Activated CD8-positive, alpha-beta memory T cell treated with anti-CD3 and anti-CD28 coated beads, Interleukin-2, amount 50 U/mL, for 4 hours (primary cell): ENCODE measurements around the gene NR2F1-AS1.

Source experiments
- DNase-seq: peaks from one replicate; pipeline ENCODE4 v3.0.0-alpha.2; 2020

The NR2F1-AS1 gene

GRCh38 chr5:93603078-93603792 lies 22.2 kb upstream of the NR2F1-AS1 start:
- no peak for DNase-seq

DNA sequence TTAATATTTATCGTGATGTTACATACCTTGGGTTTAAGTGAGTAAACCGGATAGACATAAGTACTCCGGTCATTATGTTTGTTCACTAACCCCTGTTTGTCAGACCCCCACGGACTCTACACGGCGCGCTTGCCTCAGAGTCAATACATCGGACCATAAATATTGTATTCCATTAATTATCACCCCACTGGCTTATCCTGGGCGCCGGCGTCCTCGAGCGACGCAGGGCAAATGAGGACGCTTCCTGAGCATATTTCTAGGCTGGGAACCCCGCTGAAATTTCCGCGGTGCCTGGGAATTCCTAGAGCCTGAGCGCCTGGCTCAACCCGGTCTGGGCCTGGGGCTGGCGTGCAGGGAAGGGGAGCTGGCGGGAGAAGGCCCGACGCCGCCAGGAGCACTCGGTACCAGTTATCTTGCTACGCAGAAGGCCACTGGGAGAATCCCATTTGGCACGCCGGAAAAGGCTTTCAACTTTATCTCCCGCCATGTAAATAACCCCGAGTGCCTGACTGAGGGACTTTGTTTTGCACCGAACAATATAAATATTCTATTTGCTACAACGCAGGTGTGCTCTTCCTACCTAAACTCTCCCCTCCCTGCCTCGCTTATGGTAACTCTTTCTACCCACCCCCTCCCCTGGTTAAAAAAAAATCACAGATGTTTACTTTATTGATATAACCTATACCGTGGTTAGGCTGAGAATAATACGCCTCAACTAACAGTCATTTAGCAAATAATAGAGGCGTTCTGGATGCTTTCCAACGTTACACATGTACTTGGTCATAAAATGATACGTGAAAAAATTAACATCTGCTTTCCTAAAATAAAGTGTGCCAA lies 21.4 kb upstream of the NR2F1-AS1 start:
- DNase-seq: no peak

DNA sequence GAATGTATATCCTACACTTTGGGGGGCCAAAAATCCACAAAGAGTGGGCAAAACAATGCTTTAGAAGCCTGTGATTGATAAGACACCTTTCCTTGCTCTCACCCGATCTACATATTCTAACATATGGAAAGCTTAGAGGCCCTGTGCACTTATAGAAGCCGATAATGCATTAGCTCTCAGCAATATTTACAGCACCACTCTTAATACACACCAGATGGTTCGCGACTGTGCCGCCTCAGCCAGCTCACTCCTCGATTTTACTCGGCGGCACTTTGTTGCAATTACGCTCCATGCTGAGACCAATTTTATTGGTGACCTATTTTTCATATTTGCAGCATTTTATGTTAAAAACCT lies 20.8 kb upstream of the NR2F1-AS1 start:
- DNase-seq: no peak

DNA sequence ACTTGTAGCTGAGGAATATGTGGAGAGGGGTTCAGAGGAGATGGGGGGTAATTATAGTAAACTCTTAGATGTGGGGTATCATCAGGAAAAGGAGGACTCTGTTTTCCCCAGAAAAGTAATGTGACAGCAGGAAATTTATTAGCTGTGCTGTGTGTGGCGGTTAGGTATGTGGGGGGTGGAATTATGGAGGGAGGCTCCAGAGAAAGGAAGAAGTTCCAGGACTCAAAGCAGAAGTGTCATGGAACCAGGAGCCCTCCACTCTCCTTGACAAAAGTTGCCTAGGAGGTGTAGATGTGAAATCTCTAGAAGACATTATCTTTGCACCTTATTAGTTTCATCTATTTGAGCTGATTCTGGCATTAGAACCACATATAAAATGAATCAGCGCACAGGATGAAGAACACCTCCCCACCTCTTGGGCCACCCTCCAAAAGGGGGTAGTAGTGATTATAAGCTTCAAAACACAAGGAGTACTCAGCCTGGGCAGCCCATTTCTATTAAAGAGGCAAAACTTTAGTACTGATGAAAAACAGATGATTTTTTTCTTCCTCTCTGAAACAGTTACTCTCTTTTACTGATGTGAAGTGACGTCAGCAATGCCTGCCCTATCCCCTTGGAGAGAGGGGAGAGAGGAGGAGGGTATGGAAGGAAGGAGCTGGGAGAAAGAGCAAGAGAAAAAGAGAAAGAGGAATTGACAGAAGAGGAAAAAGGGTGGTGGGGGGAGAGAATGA lies 20.2 kb upstream of the NR2F1-AS1 start:
- no peak for DNase-seq

GRCh38 chr5:93600409-93601070 lies 19.5 kb upstream of the NR2F1-AS1 start:
- DNase-seq: no peak

GRCh38 chr5:93599399-93600120 lies 18.5 kb upstream of the NR2F1-AS1 start:
- DNase-seq: no peak

GRCh38 chr5:93599001-93599379 lies 18.0 kb upstream of the NR2F1-AS1 start:
- DNase-seq: no peak

DNA sequence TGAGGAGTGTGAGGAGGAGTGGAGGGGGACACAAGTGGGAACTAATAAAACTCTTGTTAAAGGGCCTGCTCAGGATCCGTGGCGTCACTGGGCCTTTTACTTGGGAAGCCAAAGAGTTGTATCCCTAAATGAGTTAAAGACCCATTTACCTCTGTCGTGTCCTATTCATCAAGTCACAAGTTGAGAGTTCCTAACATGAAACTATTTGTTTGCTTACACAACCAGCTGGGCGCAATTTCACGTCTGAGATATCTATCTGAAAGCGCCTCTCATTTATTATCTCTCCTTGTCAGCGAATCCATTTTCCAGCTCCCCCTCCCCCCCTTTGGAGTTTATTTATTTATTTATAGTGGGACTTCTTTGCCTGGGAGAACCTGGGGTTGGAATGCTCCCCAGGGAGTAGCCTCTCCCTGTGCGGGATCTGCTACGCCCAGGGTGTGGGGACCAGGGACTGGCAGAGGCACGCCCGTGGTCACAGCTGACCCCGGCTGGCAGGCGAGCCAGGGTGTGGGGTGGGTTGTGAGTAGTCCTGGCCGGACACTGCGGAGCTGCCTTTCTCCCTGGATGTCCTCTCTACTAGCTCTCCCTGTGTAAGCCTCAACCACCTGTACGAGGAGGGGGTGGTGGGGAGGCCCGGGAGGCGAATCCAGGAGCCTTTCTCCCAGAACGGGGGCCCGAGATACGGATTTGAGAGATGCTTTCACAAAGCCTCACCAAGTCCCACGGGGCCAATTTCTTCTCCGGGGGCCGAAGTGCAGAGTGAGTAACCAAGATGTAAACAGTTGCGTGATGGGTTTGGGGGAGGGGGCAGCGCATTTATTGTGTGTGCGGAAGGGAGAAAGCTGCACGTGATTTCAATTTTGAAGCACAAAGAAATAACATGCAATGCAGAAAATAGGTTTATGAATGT lies 17.3 kb upstream of the NR2F1-AS1 start:
- DNase-seq: no peak

DNA sequence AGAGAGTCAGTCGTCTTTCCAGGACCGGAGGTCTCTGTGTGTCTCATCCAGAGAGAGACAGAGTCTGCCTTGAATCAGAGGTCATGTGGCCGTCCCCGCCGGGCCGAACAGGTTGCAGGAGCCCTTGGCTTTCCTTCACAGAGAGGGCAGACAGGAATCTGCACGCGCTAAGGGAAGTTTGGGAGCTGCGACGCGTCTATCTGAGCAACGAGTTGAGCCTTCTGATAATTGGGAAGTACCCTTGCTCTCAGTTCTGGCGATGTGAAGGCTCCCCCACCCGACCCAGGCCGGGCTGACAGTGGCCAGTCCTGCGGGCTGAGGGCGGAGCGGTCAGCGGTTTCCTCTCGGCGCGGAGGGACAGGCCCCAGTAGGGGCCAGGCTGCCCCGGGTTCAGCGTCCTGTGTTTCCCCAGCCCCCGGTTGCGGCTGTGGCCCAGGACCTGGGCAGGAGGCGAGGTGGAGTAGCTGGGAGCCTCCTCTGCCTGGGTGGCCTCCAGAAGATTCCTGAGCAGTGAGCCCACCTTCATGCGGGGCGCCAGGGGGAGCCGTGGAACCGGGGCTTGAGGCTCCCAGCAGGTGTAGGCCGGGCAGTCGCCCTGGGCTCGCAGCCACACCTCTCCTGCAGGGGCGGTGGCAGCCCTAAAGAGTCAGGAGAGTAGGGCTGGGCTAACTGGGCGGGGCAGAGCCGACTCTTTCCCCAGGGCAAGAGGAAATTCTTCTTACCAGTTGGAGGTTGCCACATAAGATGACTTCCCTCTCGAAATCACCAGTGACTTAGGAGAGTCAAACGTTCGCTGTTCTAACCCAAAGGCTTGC lies 15.9 kb upstream of the NR2F1-AS1 start:
- DNase-seq: no peak

DNA sequence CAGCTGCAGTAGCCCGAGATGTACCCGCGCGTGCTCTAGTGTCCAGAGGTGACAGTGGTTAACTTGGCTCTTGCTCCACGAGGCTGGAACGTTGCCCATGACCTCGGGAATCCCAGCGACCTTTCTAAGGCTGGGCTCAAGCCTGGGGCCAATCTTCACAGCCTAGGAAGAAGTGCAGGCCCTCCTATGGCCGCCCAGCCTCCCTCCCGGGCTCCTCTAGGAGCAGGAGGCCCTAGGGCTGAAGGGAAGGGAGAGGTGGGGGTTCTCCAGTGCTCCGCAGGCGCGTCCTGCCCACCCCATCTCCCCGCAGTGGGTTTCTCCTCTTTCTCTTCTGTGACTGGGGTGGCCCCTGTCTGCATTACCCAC lies 15.3 kb upstream of the NR2F1-AS1 start:
- DNase-seq: no peak

DNA sequence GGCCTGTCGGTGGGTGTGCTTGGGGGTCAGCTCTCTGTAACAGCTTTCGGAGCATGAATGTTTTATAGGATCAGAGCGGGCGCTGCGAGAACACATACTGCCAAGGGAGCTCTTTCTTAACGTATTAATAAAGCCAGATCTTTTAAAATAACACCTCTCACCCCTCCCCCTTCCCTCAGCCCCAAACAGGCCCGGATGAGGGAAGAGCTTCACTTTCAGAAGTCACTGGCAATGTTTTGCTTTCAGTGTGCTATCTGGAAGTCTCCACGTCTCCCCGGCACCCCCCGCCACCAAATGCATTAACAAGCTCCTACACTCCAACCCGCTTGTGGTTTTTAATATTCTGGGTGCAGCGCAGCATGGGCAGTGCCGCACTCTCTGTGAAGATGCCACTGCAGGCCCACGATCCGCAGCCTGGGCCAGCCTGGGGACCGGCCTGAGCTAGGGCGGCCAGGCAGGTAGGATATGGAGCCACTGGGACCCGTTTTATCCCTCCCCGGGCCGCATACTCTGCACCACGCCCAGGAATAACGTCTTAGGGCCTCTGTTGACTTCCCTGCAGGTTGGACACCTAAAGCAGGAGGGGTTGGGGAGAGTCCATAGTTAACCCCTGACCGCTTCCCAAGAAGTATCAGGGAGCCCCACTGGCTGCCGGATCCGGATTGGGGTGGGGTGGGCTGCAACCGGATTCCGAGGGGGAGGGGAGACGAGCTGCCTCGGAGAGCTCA lies 14.6 kb upstream of the NR2F1-AS1 start:
- no peak for DNase-seq

- DNase-seq: no peak
Measured at GRCh38 chr5:93594591-93595419, 13.8 kb upstream of the NR2F1-AS1 start.

DNA sequence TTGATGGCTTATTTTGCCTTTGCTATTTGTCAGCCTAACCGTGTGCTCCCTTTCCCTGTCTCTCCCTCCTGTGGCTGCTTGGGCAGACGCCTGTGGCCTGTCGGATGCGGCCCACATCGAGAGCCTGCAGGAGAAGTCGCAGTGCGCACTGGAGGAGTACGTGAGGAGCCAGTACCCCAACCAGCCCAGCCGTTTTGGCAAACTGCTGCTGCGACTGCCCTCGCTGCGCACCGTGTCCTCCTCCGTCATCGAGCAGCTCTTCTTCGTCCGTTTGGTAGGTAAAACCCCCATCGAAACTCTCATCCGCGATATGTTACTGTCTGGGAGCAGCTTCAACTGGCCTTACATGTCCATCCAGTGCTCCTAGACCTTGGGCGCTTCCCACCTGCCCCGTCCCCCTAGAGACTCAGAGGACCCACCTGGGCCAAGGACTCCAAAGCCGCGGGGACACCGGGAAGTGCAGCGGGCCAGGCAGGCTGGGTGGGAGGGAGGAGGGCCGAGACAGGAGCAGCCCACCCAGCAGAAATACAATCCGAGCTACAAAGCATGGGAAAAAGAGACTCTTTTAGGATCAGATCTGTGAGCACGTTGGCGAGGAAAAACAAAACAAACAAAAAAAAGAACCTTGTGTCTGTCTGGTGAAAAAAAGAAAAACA lies 12.6 kb upstream of the NR2F1-AS1 start:
- DNase-seq: no peak

- DNase-seq: no peak
Measured at GRCh38 chr5:93592883-93593282, 11.9 kb upstream of the NR2F1-AS1 start.

DNA sequence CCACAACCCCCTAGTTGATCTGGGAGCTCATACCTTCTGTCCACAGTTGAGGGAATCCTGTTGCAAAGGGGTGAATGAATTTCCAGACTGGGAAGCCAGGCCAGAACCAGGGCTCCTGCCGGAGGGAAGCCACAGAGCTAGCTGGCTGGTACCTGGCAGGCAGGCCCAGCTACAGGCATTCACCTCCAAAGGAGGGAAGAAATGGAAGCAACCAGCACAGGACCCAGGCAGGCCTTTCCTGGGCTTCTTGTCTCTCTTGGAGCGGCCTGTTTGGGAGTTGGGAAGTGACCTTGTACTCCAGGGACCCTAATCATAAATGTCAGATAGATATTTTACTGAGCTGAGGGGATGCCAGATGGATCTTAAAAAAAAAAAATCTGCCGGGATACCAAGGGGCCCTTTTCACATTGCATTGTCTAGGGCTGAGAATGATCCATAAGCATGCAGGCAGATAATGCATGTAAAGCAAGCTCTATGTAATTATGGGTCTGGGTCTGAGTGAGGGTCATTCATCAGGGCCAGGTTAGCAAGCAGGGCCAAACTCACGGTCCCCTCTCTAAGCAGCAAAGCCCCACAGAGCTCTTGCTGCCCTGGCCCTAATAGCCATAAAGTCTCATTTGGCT lies 10.4 kb upstream of the NR2F1-AS1 start:
- no peak for DNase-seq

GRCh38 chr5:93590493-93590892 lies 9.5 kb upstream of the NR2F1-AS1 start:
- no peak for DNase-seq

DNA sequence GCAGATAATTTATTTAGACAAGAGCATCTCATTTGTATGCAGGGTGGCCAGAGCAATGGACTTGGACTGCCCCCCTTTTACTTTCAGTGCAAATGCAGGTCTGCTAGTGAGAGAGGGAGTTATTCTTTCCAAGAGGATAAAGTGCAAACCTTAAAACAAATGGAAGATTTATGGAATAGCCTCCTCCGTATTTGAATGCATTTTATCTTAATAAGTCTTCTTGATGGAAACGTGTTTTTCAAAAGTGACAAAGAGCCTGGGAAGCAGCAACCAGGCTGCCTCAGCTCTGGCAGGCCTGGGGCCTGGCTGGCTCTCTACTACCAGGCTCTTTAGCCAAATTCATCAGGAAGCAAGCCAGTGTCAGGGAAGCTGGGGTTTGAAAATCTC lies 8.8 kb upstream of the NR2F1-AS1 start:
- no peak for DNase-seq
